PC-9 (cell line): Measurements from ENCODE around the gene REC114.

ENCODE experiments used
- EZH2 ChIP-seq: fragments of 200-600 bp; sonication (generic); IDR thresholded peaks from 2 replicates; pipeline ENCODE4 v1.8.0; 2017; ENCODE audit warnings: antibody characterized with exemption, low read depth
- TF ChIP-seq, protein P1 (sequence below): fragments of 200-600 bp; sonication (generic); conservative IDR thresholded peaks from 2 replicates; pipeline ENCODE4 v1.6.1; 2017; ENCODE audit warnings: mixed run types, antibody characterized with exemption, mild to moderate bottlenecking, moderate library complexity

DNA sequence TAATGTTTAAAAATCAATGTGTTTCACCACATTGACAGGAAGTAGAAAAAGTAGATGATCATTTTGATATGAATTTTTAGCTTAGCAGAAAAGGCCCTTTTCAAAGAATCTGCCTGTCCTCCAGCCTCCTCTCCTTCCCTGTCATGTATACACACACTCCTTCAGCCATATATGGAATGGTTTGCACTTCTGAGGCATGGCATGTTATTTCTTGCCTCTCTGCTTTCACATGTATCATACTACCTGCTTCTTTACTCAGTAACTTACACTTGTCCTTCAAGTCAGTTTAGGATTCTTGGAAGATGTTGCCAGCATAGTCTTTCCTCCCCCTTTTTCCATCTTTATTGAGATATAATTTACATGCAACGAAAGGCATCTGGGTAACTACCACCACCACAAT is 79.0 kb downstream of the REC114 start:
- TF ChIP-seq, protein P1, sequence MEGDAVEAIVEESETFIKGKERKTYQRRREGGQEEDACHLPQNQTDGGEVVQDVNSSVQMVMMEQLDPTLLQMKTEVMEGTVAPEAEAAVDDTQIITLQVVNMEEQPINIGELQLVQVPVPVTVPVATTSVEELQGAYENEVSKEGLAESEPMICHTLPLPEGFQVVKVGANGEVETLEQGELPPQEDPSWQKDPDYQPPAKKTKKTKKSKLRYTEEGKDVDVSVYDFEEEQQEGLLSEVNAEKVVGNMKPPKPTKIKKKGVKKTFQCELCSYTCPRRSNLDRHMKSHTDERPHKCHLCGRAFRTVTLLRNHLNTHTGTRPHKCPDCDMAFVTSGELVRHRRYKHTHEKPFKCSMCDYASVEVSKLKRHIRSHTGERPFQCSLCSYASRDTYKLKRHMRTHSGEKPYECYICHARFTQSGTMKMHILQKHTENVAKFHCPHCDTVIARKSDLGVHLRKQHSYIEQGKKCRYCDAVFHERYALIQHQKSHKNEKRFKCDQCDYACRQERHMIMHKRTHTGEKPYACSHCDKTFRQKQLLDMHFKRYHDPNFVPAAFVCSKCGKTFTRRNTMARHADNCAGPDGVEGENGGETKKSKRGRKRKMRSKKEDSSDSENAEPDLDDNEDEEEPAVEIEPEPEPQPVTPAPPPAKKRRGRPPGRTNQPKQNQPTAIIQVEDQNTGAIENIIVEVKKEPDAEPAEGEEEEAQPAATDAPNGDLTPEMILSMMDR = no peak
- TF ChIP-seq EZH2 = no peak
